K562 (cell line): ENCODE results near the gene KL.

ENCODE experiments used
- BCOR ChIP-seq: fragments of 450-650 bp; IDR thresholded peaks from 2 replicates; pipeline ENCODE4 v1.6.1; 2016
- MAZ ChIP-seq, 2 experiments: fragments of 450-650 bp in 1 of 2; sonication (generic) in 1 of 2; formaldehyde crosslinking; IDR thresholded peaks in 1 of 2; conservative IDR thresholded peaks in 1 of 2; 2 replicates each; pipeline versions ENCODE4 v1.4.0 to v1.5.0; 2020; ENCODE audit warnings: mild to moderate bottlenecking in 1 of 2, missing genetic modification reagents in 1 of 2
- MEF2A ChIP-seq: IDR thresholded peaks from 2 replicates; pipeline ENCODE4 v1.6.1; 2011; ENCODE audit warnings: low read depth, mild to moderate bottlenecking, low read length, moderate library complexity; ENCODE audit not compliant: control insufficient read depth
- MYC ChIP-seq, 2 experiments: fragments of 250-450 bp in 1 of 2; sonication (Bioruptor Pico) in 1 of 2; IDR thresholded peaks; 2 replicates each; pipeline versions ENCODE4 v1.5.1 to v1.6.1; 2012 to 2021; ENCODE audit warnings: low read depth in 2 of 2, borderline replicate concordance in 1 of 2, improper control_type of control experiment in 1 of 2, low read length in 1 of 2, mild to moderate bottlenecking in 1 of 2, moderate library complexity in 1 of 2
- PTRF ChIP-seq: fragments of 450-650 bp; IDR thresholded peaks from 2 replicates; pipeline ENCODE4 v1.6.1; 2016; ENCODE audit warnings: mild to moderate bottlenecking, missing genetic modification characterization, missing compliant biosample characterization
- ZNF121 ChIP-seq: sonication (generic); formaldehyde crosslinking; conservative IDR thresholded peaks from 2 replicates; pipeline ENCODE4 v1.8.0; 2022; ENCODE audit warnings: missing genetic modification reagents
- ZNF512 ChIP-seq: IDR thresholded peaks from 2 replicates; pipeline ENCODE4 v1.6.1; 2016; ENCODE audit warnings: missing genetic modification characterization, missing compliant biosample characterization

GRCh38 chr13:33007950-33008349, 8.3 kb upstream of the KL start:
- TF ChIP-seq MYC (IDR thresholded peaks at IDR 0.05; ENCODE audit: low read depth, low read length) (no peak), MYC (CRISPR knock-in tag; IDR thresholded peaks at IDR 0.05; ENCODE audit: borderline replicate concordance, low read depth) (no peak), PTRF (tag) (no peak), BCOR (no peak), ZNF121 (no peak), MAZ (CRISPR knock-in tag; conservative IDR thresholded peaks at IDR 0.05 in 1 of 2, IDR thresholded peaks at IDR 0.05 in 1 of 2) (no peak), MEF2A (no peak), ZNF512 (no peak)
